SK-N-SH (cell line): ENCODE measurements around the gene VSIG10L.

Source experiments
- EP300 ChIP-seq, 2 experiments: IDR thresholded peaks; 2 replicates each; pipeline versions ENCODE4 v1.4.0 to v1.6.1; 2012; ENCODE audit warnings: borderline replicate concordance in 1 of 2, low read depth in 1 of 2, low read length in 1 of 2
- EZH2phosphoT487 ChIP-seq: fragments of 200-600 bp; sonication (generic); IDR thresholded peaks from 2 replicates; pipeline ENCODE4 v1.6.1; 2017; ENCODE audit warnings: low read depth, mixed run types, mild to moderate bottlenecking, antibody characterized with exemption, moderate library complexity, borderline replicate concordance
- FOXM1 ChIP-seq: IDR thresholded peaks from 2 replicates; pipeline ENCODE4 v1.4.0; 2012; ENCODE audit warnings: low read depth, mild to moderate bottlenecking
- POLR2AphosphoS5 ChIP-seq: IDR thresholded peaks from 2 replicates; pipeline ENCODE4 v1.6.1; 2012; ENCODE audit warnings: low read depth, low read length
- RFX5 ChIP-seq: IDR thresholded peaks from 2 replicates; pipeline ENCODE4 v1.6.1; 2012; ENCODE audit warnings: mild to moderate bottlenecking, improper control_type of control experiment, low read length
- SMC3 ChIP-seq: IDR thresholded peaks from 2 replicates; pipeline ENCODE4 v1.6.1; 2012; ENCODE audit warnings: low read depth, low read length, improper control_type of control experiment
- TCF12 ChIP-seq: IDR thresholded peaks from 2 replicates; pipeline ENCODE4 v1.4.0; 2012
- TF ChIP-seq, protein P1 (sequence below): IDR thresholded peaks from 2 replicates; pipeline ENCODE4 v1.4.0; 2012; ENCODE audit warnings: low read depth
- TF ChIP-seq, protein P2 (sequence below): fragments of 200-600 bp; sonication (generic); IDR thresholded peaks from 2 replicates; pipeline ENCODE4 v1.6.1; 2017; ENCODE audit warnings: antibody characterized with exemption, mild to moderate bottlenecking, moderate library complexity
- TF ChIP-seq, protein P3 (sequence below): IDR thresholded peaks from 2 replicates; pipeline ENCODE4 v1.4.0; 2012; ENCODE audit warnings: low read depth, borderline replicate concordance
- TF ChIP-seq, protein P4 (sequence below): IDR thresholded peaks from 2 replicates; pipeline ENCODE4 v1.4.0; 2012; ENCODE audit warnings: low read depth, borderline replicate concordance
- TF ChIP-seq, protein P5 (sequence below): IDR thresholded peaks from 2 replicates; pipeline ENCODE4 v1.6.1; 2012; ENCODE audit warnings: mild to moderate bottlenecking, low read depth, low read length, moderate library complexity

DNA sequence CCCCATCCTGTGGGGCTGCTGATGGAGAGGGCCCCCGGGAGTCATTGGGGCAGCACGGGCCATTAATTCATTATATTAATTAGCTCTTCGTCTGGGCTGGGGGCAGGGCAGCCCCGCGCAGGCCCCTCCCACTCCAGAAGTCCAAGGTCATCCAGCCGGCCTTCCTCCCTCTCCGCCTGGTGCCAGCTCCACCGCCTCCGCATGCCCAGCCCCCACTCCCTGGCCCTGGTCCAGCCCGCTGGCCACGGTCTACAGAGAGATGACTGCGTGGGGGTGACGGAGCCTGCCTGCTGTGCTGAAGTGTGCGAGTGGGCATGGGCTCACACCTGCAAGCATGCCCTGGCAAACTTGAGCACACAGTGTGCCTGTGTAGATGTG is 21.7 kb downstream of the VSIG10L start:
- TF ChIP-seq, protein P1, sequence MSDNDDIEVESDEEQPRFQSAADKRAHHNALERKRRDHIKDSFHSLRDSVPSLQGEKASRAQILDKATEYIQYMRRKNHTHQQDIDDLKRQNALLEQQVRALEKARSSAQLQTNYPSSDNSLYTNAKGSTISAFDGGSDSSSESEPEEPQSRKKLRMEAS: no peak
- TF ChIP-seq, protein P2, sequence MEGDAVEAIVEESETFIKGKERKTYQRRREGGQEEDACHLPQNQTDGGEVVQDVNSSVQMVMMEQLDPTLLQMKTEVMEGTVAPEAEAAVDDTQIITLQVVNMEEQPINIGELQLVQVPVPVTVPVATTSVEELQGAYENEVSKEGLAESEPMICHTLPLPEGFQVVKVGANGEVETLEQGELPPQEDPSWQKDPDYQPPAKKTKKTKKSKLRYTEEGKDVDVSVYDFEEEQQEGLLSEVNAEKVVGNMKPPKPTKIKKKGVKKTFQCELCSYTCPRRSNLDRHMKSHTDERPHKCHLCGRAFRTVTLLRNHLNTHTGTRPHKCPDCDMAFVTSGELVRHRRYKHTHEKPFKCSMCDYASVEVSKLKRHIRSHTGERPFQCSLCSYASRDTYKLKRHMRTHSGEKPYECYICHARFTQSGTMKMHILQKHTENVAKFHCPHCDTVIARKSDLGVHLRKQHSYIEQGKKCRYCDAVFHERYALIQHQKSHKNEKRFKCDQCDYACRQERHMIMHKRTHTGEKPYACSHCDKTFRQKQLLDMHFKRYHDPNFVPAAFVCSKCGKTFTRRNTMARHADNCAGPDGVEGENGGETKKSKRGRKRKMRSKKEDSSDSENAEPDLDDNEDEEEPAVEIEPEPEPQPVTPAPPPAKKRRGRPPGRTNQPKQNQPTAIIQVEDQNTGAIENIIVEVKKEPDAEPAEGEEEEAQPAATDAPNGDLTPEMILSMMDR: no peak
- no peak for TF ChIP-seq SMC3
- peak in 1 of 2 experiments; percentile 25; a peak in 1 of 4 replicates for TF ChIP-seq EP300 (IDR thresholded peaks at IDR 0.05; ENCODE audit: borderline replicate concordance in 1 of 2, low read depth in 1 of 2, low read length in 1 of 2)
- TF ChIP-seq, protein P3, sequence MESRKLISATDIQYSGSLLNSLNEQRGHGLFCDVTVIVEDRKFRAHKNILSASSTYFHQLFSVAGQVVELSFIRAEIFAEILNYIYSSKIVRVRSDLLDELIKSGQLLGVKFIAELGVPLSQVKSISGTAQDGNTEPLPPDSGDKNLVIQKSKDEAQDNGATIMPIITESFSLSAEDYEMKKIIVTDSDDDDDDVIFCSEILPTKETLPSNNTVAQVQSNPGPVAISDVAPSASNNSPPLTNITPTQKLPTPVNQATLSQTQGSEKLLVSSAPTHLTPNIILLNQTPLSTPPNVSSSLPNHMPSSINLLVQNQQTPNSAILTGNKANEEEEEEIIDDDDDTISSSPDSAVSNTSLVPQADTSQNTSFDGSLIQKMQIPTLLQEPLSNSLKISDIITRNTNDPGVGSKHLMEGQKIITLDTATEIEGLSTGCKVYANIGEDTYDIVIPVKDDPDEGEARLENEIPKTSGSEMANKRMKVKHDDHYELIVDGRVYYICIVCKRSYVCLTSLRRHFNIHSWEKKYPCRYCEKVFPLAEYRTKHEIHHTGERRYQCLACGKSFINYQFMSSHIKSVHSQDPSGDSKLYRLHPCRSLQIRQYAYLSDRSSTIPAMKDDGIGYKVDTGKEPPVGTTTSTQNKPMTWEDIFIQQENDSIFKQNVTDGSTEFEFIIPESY: no peak
- TF ChIP-seq TCF12: no peak
- no peak for TF ChIP-seq FOXM1
- TF ChIP-seq RFX5: no peak
- TF ChIP-seq, protein P4, sequence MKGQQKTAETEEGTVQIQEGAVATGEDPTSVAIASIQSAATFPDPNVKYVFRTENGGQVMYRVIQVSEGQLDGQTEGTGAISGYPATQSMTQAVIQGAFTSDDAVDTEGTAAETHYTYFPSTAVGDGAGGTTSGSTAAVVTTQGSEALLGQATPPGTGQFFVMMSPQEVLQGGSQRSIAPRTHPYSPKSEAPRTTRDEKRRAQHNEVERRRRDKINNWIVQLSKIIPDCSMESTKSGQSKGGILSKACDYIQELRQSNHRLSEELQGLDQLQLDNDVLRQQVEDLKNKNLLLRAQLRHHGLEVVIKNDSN: no peak
- no peak for TF ChIP-seq EZH2phosphoT487
- TF ChIP-seq, protein P5, sequence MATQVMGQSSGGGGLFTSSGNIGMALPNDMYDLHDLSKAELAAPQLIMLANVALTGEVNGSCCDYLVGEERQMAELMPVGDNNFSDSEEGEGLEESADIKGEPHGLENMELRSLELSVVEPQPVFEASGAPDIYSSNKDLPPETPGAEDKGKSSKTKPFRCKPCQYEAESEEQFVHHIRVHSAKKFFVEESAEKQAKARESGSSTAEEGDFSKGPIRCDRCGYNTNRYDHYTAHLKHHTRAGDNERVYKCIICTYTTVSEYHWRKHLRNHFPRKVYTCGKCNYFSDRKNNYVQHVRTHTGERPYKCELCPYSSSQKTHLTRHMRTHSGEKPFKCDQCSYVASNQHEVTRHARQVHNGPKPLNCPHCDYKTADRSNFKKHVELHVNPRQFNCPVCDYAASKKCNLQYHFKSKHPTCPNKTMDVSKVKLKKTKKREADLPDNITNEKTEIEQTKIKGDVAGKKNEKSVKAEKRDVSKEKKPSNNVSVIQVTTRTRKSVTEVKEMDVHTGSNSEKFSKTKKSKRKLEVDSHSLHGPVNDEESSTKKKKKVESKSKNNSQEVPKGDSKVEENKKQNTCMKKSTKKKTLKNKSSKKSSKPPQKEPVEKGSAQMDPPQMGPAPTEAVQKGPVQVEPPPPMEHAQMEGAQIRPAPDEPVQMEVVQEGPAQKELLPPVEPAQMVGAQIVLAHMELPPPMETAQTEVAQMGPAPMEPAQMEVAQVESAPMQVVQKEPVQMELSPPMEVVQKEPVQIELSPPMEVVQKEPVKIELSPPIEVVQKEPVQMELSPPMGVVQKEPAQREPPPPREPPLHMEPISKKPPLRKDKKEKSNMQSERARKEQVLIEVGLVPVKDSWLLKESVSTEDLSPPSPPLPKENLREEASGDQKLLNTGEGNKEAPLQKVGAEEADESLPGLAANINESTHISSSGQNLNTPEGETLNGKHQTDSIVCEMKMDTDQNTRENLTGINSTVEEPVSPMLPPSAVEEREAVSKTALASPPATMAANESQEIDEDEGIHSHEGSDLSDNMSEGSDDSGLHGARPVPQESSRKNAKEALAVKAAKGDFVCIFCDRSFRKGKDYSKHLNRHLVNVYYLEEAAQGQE: no peak
- no peak for TF ChIP-seq POLR2AphosphoS5
